Loucy (cell line): Measurements from ENCODE around the gene CDK3.

Source experiments
- CTCF ChIP-seq: fragments of 200-600 bp; sonication (generic); conservative IDR thresholded peaks from 2 replicates; pipeline ENCODE4 v1.5.1; 2014; ENCODE audit warnings: mild to moderate bottlenecking, antibody characterized with exemption, low read length
- EZH2phosphoT487 ChIP-seq: fragments of 200-600 bp; IDR thresholded peaks from 2 replicates; pipeline ENCODE4 v1.6.1; 2018; ENCODE audit warnings: antibody characterized with exemption, mild to moderate bottlenecking, moderate library complexity, borderline replicate concordance

- TF ChIP-seq CTCF = no peak
- no peak for TF ChIP-seq EZH2phosphoT487
Observed at GRCh38 chr17:76011951-76012350, 11.3 kb downstream of the CDK3 start.
